Glutamatergic neuron (in vitro differentiated cells): ENCODE results near the gene CEACAM19. TPM values are rescaled to one million over a fixed set of nuclear protein-coding genes. Genes with fewer than 3 reads are reported as not detected.

Experiments used
- DNase-seq: peaks from one replicate; pipeline ENCODE4 v3.0.0; 2022
- H3K27ac Mint-ChIP-seq: one replicate; pipeline ENCODE4 v1.8.0; 2020; ENCODE audit warnings: mild to moderate bottlenecking, mixed read lengths, inconsistent platforms; ENCODE audit not compliant: unreplicated experiment
- H3K27me3 Mint-ChIP-seq: one replicate; pipeline ENCODE4 v1.8.0; 2020; ENCODE audit warnings: mild to moderate bottlenecking, moderate library complexity, mixed read lengths, inconsistent platforms; ENCODE audit not compliant: unreplicated experiment
- H3K36me3 Mint-ChIP-seq: one replicate; pipeline ENCODE4 v1.8.0; 2020; ENCODE audit warnings: mild to moderate bottlenecking, mixed read lengths, inconsistent platforms; ENCODE audit not compliant: unreplicated experiment
- H3K4me1 Mint-ChIP-seq: one replicate; pipeline ENCODE4 v1.8.0; 2020; ENCODE audit warnings: mild to moderate bottlenecking, low read depth, mixed read lengths, inconsistent platforms; ENCODE audit not compliant: unreplicated experiment
- H3K4me3 Mint-ChIP-seq: one replicate; pipeline ENCODE4 v1.8.0; 2020; ENCODE audit warnings: mild to moderate bottlenecking, mixed read lengths, inconsistent platforms; ENCODE audit not compliant: unreplicated experiment
- H3K9me3 Mint-ChIP-seq: one replicate; pipeline ENCODE4 v1.8.0; 2020; ENCODE audit warnings: mild to moderate bottlenecking, moderate library complexity, mixed read lengths, inconsistent platforms; ENCODE audit not compliant: unreplicated experiment
- CTCF ChIP-seq: fragments of 200-600 bp; sonication (generic); IDR thresholded peaks from one replicate; pipeline ENCODE4 v1.5.0; 2021; ENCODE audit not compliant: partially characterized antibody, unreplicated experiment
- total RNA-seq: library from RNA; stranded (reverse); fragmentation: NEBNext Ultra II Directional; extraction: Animal tissue kit (Norgen Biotek cat#: 25700); gene quantifications from one replicate; pipeline ENCODE4 v1.2.1, GENCODE V29; 2021; ENCODE audit not compliant: unreplicated experiment

The CEACAM19 gene
- total RNA-seq, 1 donor from 2014 or later: 1.5 TPM

DNA sequence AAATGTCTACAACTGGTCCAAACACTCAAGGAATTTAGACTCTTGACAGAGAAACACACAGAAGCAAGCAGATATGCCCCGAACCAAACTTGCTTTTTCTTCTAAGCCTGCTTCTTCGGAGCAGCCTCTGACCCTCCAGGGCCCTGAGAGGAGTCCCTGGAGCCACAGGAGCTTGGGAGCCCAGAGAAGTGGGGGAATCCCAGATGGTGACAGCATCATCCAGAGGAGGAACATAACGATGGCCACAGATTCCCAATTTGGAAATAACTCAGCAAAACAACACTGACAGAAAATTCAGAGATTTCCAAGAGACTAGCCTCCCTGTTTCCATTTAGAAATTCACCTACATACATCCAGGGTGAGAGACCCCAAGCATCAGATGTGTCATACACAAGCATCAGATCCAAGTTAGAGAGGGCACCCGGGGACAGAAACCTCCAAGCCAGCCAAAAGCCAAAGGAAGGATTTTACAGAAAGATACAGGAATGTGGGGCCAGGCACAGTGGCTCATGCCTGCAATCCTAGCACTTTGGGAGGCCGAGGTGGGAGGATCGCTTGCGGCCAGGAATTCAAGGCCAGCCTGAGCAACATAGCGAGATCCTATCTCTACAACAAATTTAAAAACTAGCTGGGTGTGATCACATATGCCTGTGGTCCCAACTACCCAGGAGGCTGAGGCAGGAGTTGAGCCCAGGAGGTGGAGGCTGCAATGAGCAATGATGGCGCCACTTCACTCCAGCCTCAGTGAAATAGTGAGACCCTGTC, 29.6 kb upstream of the CEACAM19 start:
- no peak overlapping the region for H3K27ac Mint-ChIP-seq
- no peak for TF ChIP-seq CTCF
- no peak overlapping the region for H3K4me3 Mint-ChIP-seq
- peaks cover 5% of the 10 kb centered on the region for H3K27me3 Mint-ChIP-seq
- peaks cover 2% of the 10 kb centered on the region for H3K9me3 Mint-ChIP-seq
- H3K36me3 Mint-ChIP-seq: no peaks in the 10 kb centered on the region
- H3K4me1 Mint-ChIP-seq: no peaks in the 10 kb centered on the region
- no peak for DNase-seq

DNA sequence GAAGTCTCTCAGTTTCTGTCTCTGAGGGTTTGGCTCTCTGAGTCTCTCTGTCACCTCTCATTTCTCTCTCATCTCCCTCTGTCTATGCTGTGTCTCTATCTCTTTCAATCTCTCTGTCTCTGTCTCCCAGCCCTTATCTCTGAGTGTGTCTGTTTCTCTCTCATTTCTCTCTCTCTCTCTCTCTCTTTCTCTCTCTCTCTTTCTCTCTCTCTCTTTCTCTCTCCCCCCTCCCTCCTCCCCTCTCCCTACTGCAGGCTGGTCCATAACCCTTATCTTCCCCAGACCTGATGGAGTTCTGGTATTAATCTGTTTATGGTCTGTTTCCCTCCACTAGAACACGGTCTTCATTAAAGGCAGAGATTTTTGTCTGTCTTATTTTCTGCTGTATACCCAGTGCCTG, 28.9 kb upstream of the CEACAM19 start:
- Mint-ChIP-seq H3K36me3 (no peaks in the 10 kb centered on the region), H3K4me3 (no peak overlapping the region), H3K27me3 (peaks cover 5% of the 10 kb centered on the region), H3K9me3 (peaks cover 2% of the 10 kb centered on the region), H3K27ac (no peak overlapping the region), H3K4me1 (no peaks in the 10 kb centered on the region)
- DNase-seq: no peak
- no peak for TF ChIP-seq CTCF

GRCh38 chr19:44643605-44644401, 27.5 kb upstream of the CEACAM19 start, which contains the start of gene PVR:
Gene PVR (plus strand): TSS chr19:44643910. CDS start chr19:44644097, 187 bp downstream.
- DNase-seq: peak; percentile 74
- no peak for TF ChIP-seq CTCF
- H3K27me3 Mint-ChIP-seq: peaks cover 5% of the 10 kb centered on the region
- H3K9me3 Mint-ChIP-seq: peaks cover 2% of the 10 kb centered on the region
- H3K4me3 Mint-ChIP-seq: peak within 1 kb of the TSS; percentile 91
- peak within 1 kb of the TSS; percentile 64 for H3K27ac Mint-ChIP-seq
- H3K4me1 Mint-ChIP-seq: no peaks in the 10 kb centered on the region
- no peaks in the 10 kb centered on the region for H3K36me3 Mint-ChIP-seq

- Mint-ChIP-seq H3K9me3 (peaks cover 2% of the 10 kb centered on the region), H3K27me3 (peaks cover 5% of the 10 kb centered on the region), H3K36me3 (no peaks in the 10 kb centered on the region), H3K4me3 (peak overlapping the region; percentile 91), H3K4me1 (no peaks in the 10 kb centered on the region), H3K27ac (peak overlapping the region; percentile 64)
- no peak for DNase-seq
- no peak for TF ChIP-seq CTCF
Measured at GRCh38 chr19:44644402-44645016, 26.8 kb upstream of the CEACAM19 start.
